ENCODE results near the gene INO80B.

- TF ChIP-seq POLR2AphosphoS5 (IDR thresholded peaks at IDR 0.05) (no peak), CTCF (IDR thresholded peaks at IDR 0.05) (no peak)
Measured at GRCh38 chr2:74419345-74419744, 35.5 kb upstream of the INO80B start.
